ENCODE measurements around the gene INCENP. TPM values are rescaled to one million over a fixed set of nuclear protein-coding genes. Genes with fewer than 3 reads are reported as not detected.

INCENP gene
- total RNA-seq, 1 donor from 2014 or later = 26.2 TPM

DNA sequence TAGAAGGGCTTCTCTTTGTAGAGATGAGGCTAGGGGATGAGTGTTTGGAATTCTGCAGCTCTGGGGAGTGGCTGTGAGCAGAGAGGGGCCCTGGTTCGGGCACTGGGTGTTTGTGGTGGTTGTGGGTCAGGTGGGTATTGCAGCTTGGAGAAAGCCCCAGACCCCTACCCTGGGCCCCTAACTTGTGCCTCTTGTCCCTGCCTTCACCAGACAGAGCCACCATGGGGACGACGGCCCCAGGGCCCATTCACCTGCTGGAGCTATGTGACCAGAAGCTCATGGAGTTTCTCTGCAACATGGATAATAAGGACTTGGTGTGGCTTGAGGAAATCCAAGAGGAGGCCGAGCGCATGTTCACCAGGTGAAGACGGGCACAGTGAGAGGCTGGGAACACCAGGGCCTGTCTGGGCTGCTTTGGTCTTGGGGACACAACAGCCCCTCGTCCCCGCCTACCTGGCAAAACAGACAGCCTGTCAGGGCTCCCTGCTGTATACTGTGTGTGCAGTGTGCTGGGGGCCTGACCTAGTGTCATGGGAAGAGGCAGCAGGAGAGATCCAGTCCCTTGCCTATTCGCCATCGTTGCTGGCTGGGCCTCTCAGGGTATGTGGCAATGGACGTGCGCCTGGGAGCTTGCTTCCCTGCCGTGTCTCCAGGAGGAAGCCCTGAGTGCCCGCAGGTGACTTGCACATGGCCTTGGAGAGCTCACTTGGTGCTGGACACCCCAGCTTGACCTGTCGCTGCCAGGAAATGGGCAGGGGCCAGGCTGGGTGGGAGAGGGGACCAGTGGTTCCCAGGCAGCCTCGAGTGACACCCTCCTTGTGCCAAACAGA is 4.3 kb downstream of the INCENP start:
- Mint-ChIP-seq H3K4me1 (ENCODE audit: unreplicated experiment) (peaks cover 26% of the 10 kb centered on the region), H3K9me3 (ENCODE audit: unreplicated experiment) (no peaks in the 10 kb centered on the region), H3K27me3 (ENCODE audit: unreplicated experiment) (no peaks in the 10 kb centered on the region), H3K4me3 (ENCODE audit: unreplicated experiment) (no peak overlapping the region), H3K27ac (ENCODE audit: unreplicated experiment) (no peak overlapping the region), H3K36me3 (ENCODE audit: unreplicated experiment) (peaks cover 9% of the 10 kb centered on the region)
- DNase-seq (ENCODE audit: extremely low spot score, unreplicated experiment) = no peak
- TF ChIP-seq, protein P1, sequence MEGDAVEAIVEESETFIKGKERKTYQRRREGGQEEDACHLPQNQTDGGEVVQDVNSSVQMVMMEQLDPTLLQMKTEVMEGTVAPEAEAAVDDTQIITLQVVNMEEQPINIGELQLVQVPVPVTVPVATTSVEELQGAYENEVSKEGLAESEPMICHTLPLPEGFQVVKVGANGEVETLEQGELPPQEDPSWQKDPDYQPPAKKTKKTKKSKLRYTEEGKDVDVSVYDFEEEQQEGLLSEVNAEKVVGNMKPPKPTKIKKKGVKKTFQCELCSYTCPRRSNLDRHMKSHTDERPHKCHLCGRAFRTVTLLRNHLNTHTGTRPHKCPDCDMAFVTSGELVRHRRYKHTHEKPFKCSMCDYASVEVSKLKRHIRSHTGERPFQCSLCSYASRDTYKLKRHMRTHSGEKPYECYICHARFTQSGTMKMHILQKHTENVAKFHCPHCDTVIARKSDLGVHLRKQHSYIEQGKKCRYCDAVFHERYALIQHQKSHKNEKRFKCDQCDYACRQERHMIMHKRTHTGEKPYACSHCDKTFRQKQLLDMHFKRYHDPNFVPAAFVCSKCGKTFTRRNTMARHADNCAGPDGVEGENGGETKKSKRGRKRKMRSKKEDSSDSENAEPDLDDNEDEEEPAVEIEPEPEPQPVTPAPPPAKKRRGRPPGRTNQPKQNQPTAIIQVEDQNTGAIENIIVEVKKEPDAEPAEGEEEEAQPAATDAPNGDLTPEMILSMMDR (IDR thresholded peaks at IDR 0.05) = no peak

DNA sequence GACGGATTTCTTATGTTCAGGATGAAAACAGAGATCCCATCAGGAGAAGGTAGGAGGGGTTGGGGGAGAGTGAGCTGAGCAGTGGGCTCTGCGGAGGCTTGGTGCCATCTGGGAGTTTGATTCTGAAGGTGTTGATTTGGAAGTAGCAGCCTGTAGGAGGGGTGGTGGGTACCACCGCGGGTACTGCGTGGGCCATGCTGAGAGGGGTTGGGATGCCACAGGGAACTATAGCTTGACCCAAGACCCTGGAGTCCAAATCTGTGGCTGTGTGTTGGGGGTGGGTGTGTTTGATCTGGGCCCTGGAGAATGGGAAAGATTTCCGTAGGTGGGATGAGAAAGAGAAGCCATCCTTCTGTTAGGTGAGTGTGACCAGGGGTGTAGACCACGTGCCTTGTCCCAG is 5.0 kb downstream of the INCENP start:
- no peak for DNase-seq (ENCODE audit: extremely low spot score, unreplicated experiment)
- H3K27ac Mint-ChIP-seq (ENCODE audit: unreplicated experiment) = peak overlapping the region; percentile 11
- no peaks in the 10 kb centered on the region for H3K27me3 Mint-ChIP-seq (ENCODE audit: unreplicated experiment)
- no peaks in the 10 kb centered on the region for H3K9me3 Mint-ChIP-seq (ENCODE audit: unreplicated experiment)
- no peak overlapping the region for H3K4me3 Mint-ChIP-seq (ENCODE audit: unreplicated experiment)
- TF ChIP-seq, protein P1 (IDR thresholded peaks at IDR 0.05) = no peak
- peaks cover 9% of the 10 kb centered on the region for H3K36me3 Mint-ChIP-seq (ENCODE audit: unreplicated experiment)
- H3K4me1 Mint-ChIP-seq (ENCODE audit: unreplicated experiment) = peaks cover 22% of the 10 kb centered on the region

DNA sequence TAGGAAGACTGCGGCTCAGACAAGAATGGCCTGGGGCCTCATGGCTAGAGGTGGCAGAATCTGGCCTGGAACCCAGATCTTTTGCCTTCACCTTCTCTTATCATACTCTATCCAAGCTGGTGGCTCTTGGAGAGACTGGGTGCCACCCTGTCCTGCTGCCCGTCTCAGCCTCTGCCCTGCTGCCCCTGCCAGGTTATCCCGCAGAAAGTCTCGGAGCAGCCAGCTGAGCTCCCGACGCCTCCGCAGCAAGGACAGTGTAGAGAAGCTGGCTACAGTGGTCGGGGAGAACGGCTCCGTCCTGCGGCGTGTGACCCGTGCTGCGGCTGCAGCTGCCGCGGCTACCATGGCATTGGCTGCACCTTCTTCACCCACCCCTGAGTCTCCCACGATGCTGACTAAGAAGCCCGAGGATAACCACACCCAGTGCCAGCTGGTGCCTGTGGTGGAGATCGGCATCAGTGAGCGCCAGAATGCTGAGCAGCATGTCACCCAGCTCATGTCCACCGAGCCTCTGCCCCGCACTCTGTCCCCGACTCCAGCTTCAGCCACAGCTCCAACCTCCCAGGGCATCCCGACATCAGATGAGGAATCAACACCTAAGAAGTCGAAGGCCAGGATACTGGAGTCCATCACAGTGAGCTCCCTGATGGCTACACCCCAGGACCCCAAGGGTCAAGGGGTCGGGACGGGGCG is 5.9 kb downstream of the INCENP start:
- H3K9me3 Mint-ChIP-seq (ENCODE audit: unreplicated experiment) = no peaks in the 10 kb centered on the region
- no peak overlapping the region for H3K27ac Mint-ChIP-seq (ENCODE audit: unreplicated experiment)
- no peak for DNase-seq (ENCODE audit: extremely low spot score, unreplicated experiment)
- H3K4me3 Mint-ChIP-seq (ENCODE audit: unreplicated experiment) = no peak overlapping the region
- H3K36me3 Mint-ChIP-seq (ENCODE audit: unreplicated experiment) = peaks cover 9% of the 10 kb centered on the region
- no peaks in the 10 kb centered on the region for H3K27me3 Mint-ChIP-seq (ENCODE audit: unreplicated experiment)
- TF ChIP-seq, protein P1 (IDR thresholded peaks at IDR 0.05) = no peak
- H3K4me1 Mint-ChIP-seq (ENCODE audit: unreplicated experiment) = peaks cover 18% of the 10 kb centered on the region

DNA sequence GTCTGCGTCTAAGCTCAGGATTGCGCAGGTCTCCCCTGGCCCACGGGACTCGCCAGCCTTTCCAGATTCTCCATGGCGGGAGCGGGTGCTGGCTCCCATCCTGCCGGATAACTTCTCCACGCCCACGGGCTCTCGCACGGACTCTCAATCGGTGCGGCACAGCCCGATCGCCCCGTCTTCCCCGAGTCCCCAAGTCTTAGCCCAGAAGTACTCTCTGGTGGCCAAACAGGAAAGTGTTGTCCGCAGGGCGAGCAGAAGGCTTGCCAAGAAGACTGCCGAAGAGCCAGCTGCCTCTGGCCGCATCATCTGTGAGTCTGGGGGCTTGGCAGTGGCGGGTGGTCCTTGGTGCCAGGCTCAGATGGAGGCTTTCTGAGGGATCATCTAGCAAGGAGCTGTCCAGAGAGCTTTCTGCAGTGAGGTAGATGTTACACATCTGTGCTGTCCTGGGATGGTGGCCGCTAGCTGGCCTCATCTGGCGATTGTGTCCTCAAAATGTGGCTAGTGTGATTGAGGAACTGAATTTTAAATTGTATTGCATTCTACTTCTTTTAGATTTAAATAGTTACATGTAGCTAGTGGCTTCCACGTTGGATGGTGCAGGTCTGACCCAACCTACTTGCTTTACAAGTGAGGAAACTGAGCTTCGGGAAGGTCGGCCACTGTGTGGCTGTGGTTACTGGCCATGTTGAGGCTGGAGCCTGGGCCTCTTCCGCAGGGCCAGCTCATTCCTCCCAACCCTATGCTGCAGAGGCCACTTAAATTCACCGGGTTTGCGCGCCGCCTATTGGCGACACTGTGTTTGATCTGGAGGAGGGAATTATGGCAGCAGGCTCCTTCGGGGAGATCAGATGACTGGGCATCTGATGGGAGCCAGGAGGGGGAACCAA is 6.7 kb downstream of the INCENP start:
- Mint-ChIP-seq H3K27ac (ENCODE audit: unreplicated experiment) (no peak overlapping the region), H3K27me3 (ENCODE audit: unreplicated experiment) (no peaks in the 10 kb centered on the region), H3K4me3 (ENCODE audit: unreplicated experiment) (no peak overlapping the region), H3K36me3 (ENCODE audit: unreplicated experiment) (peaks cover 9% of the 10 kb centered on the region), H3K9me3 (ENCODE audit: unreplicated experiment) (no peaks in the 10 kb centered on the region), H3K4me1 (ENCODE audit: unreplicated experiment) (peaks cover 12% of the 10 kb centered on the region)
- no peak for DNase-seq (ENCODE audit: extremely low spot score, unreplicated experiment)
- TF ChIP-seq, protein P1 (IDR thresholded peaks at IDR 0.05) = no peak

All from osteocyte (in vitro differentiated cells).